HTERT RPE-1 (cell line): Measurements from ENCODE around the gene MTMR10.

Experiments used
- in situ Hi-C: fragments of 300-500 bp; cut with MboI; formaldehyde crosslinking; loops from 4 replicates; pipeline ENCODE4 v1.14.3; 2020; ENCODE audit warnings: low sequenced_read_pairs

MTMR10 gene

DNA sequence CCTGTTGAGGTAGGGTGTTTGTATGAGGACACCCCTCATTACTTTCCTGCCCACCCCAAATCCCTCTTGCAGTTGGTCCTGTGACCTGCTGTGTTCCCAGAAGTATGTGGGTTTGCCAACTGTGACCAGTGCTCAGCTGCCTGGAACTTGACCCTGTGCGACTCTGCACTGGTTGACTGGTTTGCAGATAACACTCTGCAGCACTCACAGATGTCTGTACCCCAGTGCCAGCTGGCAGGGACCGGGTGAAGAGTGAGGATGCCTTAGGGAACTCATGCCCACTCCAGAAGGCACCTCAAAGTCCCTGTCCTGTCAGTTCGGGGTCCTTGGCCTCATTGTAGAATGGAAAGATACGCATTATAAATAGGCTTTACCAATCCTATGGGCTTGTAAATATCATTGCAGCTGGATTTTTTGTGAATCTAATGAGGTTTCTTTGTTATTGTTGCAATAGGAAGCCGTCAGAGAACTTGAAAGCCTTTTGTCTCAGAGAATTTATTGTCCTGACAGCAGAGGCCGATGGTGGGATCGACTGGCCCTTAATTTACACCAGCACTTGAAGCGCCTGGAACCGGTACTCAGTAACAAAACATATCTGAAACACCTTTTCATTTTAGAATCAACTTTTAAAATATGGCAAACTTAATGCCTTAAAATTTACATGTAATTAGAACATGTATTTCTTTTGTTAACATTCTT, 69.5 kb downstream of the MTMR10 start:
- in situ Hi-C loops = no loop called here

GRCh38 chr15:30921106-30921505, 70.3 kb downstream of the MTMR10 start:
- in situ Hi-C loops = no loop called here

DNA sequence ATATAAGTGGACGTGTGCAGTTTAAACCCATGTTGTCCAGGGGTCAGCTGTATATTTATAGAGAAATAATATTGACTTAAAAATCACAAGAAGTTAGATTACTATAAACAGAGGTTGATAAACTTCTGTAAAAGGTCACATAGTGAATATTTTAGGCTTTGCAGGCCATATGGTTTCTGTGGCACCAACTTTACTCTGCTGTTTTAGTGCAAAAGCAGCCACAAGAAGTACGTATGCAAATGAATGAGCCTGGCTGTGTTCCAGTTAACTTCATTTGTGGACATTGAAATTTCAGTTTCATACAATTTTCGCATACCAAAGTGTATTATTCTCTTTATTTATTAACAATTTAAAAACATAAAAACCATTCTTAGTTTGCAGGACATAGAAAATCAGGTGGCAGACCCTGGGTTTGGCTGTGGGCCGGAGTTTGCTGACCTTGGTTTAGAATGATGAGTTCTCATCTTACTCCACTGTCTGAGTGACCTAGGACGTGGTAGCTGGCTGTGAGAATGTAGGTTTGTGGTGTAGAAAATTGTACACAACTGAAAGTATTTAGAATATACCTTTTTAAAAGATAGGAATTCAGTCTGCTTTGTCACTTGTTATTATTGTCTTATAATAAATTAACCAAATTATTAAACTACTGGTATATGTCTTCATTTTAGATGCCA, 71.4 kb downstream of the MTMR10 start:
- in situ Hi-C loops = no loop called here

DNA sequence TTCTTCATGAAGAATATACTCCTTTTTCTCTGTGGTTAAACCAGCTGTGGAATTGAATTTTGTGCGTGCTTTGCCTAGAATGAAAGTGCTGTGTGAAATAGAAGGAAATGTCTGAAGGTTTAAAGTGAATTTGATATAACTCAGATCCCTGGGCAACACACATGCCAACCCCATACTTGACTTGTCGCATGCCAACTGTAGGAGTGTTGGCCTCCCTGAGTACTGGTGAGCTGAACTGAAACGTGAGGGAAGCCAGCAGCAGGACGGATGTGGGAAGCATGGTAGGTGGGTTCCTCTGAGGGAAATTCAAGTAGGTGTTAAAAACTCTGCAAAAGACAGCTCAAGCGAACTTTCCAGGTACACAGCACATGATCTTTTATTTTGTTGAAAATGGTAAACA, 73.1 kb downstream of the MTMR10 start:
- in situ Hi-C loops = no loop called here

DNA sequence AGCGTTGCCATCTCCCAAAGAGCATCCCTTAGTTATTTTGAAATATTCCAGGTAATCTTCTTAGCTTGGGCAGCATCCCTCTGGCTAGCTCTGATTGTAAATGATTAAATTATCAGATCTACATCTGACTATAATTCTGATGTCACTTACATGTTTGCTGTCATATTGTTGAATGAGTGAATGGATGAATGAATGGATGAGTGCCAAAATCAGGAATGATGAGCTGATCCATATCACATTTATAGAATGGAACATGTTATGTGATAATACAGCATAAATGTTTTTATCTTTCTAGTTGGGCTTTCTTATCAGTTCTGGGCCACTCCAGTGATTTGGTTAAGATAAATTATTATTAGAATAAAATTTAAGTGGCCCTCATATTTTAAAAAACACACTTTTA, 73.8 kb downstream of the MTMR10 start:
- in situ Hi-C loops = no loop called here

GRCh38 chr15:30917013-30917412, 74.4 kb downstream of the MTMR10 start:
- in situ Hi-C loops = no loop called here

GRCh38 chr15:30913761-30914160, 77.7 kb downstream of the MTMR10 start:
- in situ Hi-C loops = no loop called here

DNA sequence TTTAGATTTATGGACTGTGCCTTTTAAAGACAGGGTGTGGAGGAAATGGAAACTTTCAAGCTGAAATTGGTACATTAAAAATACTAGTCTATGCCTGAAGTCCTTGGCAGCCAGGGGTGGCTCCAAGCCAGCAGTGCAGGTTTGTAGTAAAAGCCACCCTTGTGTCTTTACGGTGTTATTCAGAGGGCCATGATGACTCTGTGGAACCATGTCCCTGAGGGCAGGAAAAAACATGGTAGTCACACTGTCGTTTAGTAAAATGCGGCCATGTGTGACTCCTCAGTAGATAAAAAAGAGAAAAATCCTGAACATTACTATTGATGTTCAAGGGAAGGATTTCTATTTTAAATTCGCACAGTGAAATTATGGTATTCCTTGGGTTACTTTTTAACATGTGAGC, 85.1 kb downstream of the MTMR10 start:
- in situ Hi-C loops = no loop called here

DNA sequence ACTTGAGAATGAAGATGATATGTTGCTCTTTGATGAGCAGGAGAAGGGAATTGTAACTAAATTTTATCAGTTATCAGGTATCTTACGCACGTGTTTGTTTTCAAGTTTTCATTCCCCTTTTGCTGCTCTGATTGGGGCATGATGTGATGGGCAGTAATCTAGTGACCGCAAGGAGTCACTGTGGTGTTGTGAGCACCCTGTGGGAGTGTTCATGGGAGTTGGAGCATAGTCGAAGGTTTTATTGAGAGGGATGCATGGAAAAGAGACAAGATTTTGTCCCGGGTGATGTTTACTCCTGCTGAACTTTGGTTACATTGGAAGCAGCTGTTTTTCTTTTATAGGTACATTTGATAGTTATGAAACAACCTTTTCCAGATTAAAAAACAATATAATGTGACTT, 85.6 kb downstream of the MTMR10 start:
- in situ Hi-C loops = no loop called here

DNA sequence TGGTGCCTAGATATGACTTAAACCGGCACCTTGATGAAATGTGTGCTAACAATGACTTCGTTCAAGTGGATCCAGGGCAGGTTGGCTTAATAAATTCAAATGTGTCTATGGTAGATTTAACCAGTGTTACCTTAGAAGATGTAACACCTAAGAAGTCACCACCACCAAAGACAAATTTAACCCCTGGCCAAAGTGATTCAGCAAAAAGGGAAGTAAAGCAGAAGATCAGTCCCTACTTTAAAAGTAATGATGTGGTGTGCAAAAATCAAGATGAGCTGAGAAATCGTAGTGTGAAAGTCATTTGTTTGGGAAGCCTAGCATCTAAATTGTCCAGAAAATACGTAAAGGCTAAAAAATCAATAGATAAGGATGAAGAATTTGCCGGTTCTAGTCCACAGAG, 86.6 kb downstream of the MTMR10 start:
- in situ Hi-C loops = no loop called here

GRCh38 chr15:30903497-30904187, 87.8 kb downstream of the MTMR10 start, which contains the start of gene FAN1:
Gene FAN1 (plus strand): TSS chr15:30903915. CDS start chr15:30904664, 749 bp downstream.
- in situ Hi-C loops = no loop called here

DNA sequence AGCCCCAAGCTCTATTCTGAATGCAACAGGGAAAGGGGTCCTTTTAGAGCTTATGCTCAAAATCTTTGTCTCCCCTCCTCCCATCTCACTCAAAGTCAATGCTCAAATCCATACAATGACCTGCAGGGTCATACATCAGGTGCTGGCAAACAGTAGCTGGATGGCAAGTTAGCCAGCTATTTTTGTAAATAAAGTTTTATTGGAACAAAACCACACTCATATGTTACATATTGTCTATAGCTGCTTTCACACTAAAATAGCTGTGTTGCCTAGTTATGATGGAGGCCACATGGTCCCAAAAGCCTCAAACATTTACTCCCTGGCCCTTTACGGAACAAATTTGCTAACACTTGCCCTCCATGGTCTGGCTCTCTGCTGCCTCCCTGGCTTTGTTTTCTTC, 89.5 kb downstream of the MTMR10 start:
- in situ Hi-C loops = no loop called here

- in situ Hi-C loops = no loop called here
Measured at GRCh38 chr15:30896211-30896606, 95.2 kb downstream of the MTMR10 start.

GRCh38 chr15:30895461-30896210, 95.8 kb downstream of the MTMR10 start:
- in situ Hi-C loops = no loop called here

DNA sequence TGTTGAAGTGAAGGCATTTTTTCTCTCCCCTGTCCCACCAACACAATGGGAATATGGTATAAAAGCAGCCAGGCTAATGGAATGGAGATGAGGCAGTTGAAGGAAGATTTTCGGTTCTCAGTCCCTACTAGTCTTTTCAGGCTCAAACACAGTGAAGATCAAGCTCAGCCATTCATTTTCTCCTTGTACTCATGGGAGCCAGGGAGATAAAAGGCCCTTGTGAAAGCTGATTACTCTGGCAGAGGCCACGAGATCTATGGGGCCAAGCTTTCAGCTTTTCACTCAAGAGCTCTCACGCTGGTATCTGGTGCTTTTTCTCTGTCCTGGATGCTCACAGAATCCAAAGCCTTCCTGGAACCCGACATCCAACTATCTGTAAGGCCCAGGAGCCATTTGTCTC, 102.2 kb downstream of the MTMR10 start:
- in situ Hi-C loops = no loop called here
